MCF 10A (cell line): ENCODE measurements around the gene SIGLEC5. TPM values are rescaled to one million over a fixed set of nuclear protein-coding genes. Genes with fewer than 3 reads are reported as not detected.

Experiments used
- BruUV-seq: library from RNA; stranded (reverse); fragments of 400-500 nt; replicated peaks from 2 replicates; lab custom pipeline; 2021; lab: Mats Ljungman, UMichigan
- CTCF ChIA-PET: fragments of 300-600 bp; sonication (Branson Sonifier 250); formaldehyde crosslinking; extraction: SDS; loops from one replicate; lab custom pipeline; 2021; ENCODE audit warnings: antibody characterized with exemption, inconsistent platforms; lab: Yijun Ruan, JAX
- POLR2A ChIA-PET: fragments of 300-600, 350-650 bp; sonication (Branson Sonifier 250); formaldehyde crosslinking; extraction: SDS; loops from one replicate; lab custom pipeline; 2020; ENCODE audit warnings: antibody characterized with exemption, inconsistent platforms; lab: Yijun Ruan, JAX
- DNase-seq: peaks from one replicate; pipeline ENCODE4 v3.0.0-alpha.2; 2018; ENCODE audit not compliant: unreplicated experiment
- H3K27ac Mint-ChIP-seq: one replicate; pipeline ENCODE4 v1.8.0; 2022; ENCODE audit warnings: mild to moderate bottlenecking, low read depth, mixed read lengths; ENCODE audit not compliant: unreplicated experiment
- H3K27me3 Mint-ChIP-seq: one replicate; pipeline ENCODE4 v1.8.0; 2022; ENCODE audit warnings: mixed read lengths; ENCODE audit not compliant: insufficient read depth, unreplicated experiment
- H3K36me3 Mint-ChIP-seq: one replicate; pipeline ENCODE4 v1.8.0; 2022; ENCODE audit warnings: mild to moderate bottlenecking, moderate library complexity, mixed read lengths; ENCODE audit not compliant: insufficient read depth, unreplicated experiment
- H3K4me1 Mint-ChIP-seq: one replicate; pipeline ENCODE4 v1.8.0; 2022; ENCODE audit warnings: mixed read lengths; ENCODE audit not compliant: insufficient read depth, unreplicated experiment
- H3K4me3 Mint-ChIP-seq: one replicate; pipeline ENCODE4 v1.8.0; 2022; ENCODE audit warnings: mild to moderate bottlenecking, moderate library complexity, mixed read lengths; ENCODE audit not compliant: unreplicated experiment
- H3K9me3 Mint-ChIP-seq: one replicate; pipeline ENCODE4 v1.8.0; 2022; ENCODE audit warnings: mixed read lengths; ENCODE audit not compliant: unreplicated experiment
- CTCF ChIP-seq: fragments of 200-600 bp; IDR thresholded peaks from one replicate; pipeline ENCODE4 v1.8.0; 2022; ENCODE audit warnings: antibody characterized with exemption, mild to moderate bottlenecking; ENCODE audit not compliant: unreplicated experiment
- intact Hi-C: fragments of 100-400 bp; cut with micrococcal nuclease; formaldehyde crosslinking; loops from 2 replicates; pipeline ENCODE4 v1.14.1; 2022
- total RNA-seq: library from RNA; stranded (reverse); gene quantifications from 2 replicates; pipeline ENCODE4 v1.2.3, GENCODE V29; 2022

SIGLEC5 gene
- total RNA-seq, 1 experiment from 2014 or later: not detected

GRCh38 chr19:51572410-51572809, 57.8 kb downstream of the SIGLEC5 start:
- intact Hi-C loops: no loop called here
- CTCF ChIA-PET: interaction anchor here (0.6 to 0.7 kb wide), 2 partner anchors 157 to 228 kb away, joined by 3 to 4 read pairs; no protein-coding TSS in a partner anchor

GRCh38 chr19:51571599-51571998, 58.6 kb downstream of the SIGLEC5 start:
- intact Hi-C loops: loop anchor here (1.0 kb wide), 1 partner anchor 23 kb away; no protein-coding TSS in a partner anchor
- H3K36me3 Mint-ChIP-seq: peaks cover 19% of the 10 kb centered on the region
- no peaks in the 10 kb centered on the region for H3K9me3 Mint-ChIP-seq
- DNase-seq: no peak
- peaks cover 9% of the 10 kb centered on the region for H3K4me1 Mint-ChIP-seq
- ChIA-PET CTCF (interaction anchor here (0.9 to 1.3 kb wide), 2 partner anchors 20 to 97 kb away, joined by 4 read pairs; no protein-coding TSS in a partner anchor), POLR2A (interaction anchor here (0.6 to 1.5 kb wide), 8 partner anchors 22 to 955 kb away, joined by 3 to 12 read pairs (median 3); no protein-coding TSS in a partner anchor)
- TSS peak; percentile 40 for BruUV-seq
- TF ChIP-seq CTCF: no peak
- H3K4me3 Mint-ChIP-seq: peak overlapping the region; percentile 97
- peak overlapping the region; percentile 99 for H3K27ac Mint-ChIP-seq
- peaks cover 13% of the 10 kb centered on the region for H3K27me3 Mint-ChIP-seq

More at GRCh38 chr19:51572410-51572809, 57.8 kb downstream of the SIGLEC5 start:
- POLR2A ChIA-PET: interaction anchor here (0.6 to 0.9 kb wide), 2 partner anchors 14 to 24 kb away, joined by 3 to 4 read pairs; no protein-coding TSS in a partner anchor
- H3K9me3 Mint-ChIP-seq: no peaks in the 10 kb centered on the region
- no peak overlapping the region for H3K27ac Mint-ChIP-seq
- H3K36me3 Mint-ChIP-seq: peaks cover 27% of the 10 kb centered on the region
- H3K4me3 Mint-ChIP-seq: peak overlapping the region; percentile 97
- H3K27me3 Mint-ChIP-seq: peaks cover 13% of the 10 kb centered on the region
- peaks cover 9% of the 10 kb centered on the region for H3K4me1 Mint-ChIP-seq
- no TSS peak for BruUV-seq
- TF ChIP-seq CTCF: no peak
- no peak for DNase-seq

- no peak for TF ChIP-seq CTCF
- no TSS peak for BruUV-seq
- intact Hi-C loops: loop anchor here (1.0 kb wide), 1 partner anchor 23 kb away; no protein-coding TSS in a partner anchor
- H3K36me3 Mint-ChIP-seq: peaks cover 19% of the 10 kb centered on the region
- DNase-seq: peak; percentile 98
- ChIA-PET POLR2A (interaction anchor here (0.6 to 1.5 kb wide), 12 partner anchors 23 to 956 kb away, joined by 3 to 12 read pairs (median 3); no protein-coding TSS in a partner anchor), CTCF (interaction anchor here (0.9 to 1.3 kb wide), 2 partner anchors 21 to 97 kb away, joined by 4 read pairs; no protein-coding TSS in a partner anchor)
- H3K27me3 Mint-ChIP-seq: peaks cover 13% of the 10 kb centered on the region
- H3K27ac Mint-ChIP-seq: peak within 1 kb of the TSS; percentile 99
- no peaks in the 10 kb centered on the region for H3K9me3 Mint-ChIP-seq
- peaks cover 9% of the 10 kb centered on the region for H3K4me1 Mint-ChIP-seq
- H3K4me3 Mint-ChIP-seq: peak within 1 kb of the TSS; percentile 97
Observed at GRCh38 chr19:51570962-51571575, 59.1 kb downstream of the SIGLEC5 start, which contains the start of gene ZNF175. Gene ZNF175, plus strand, starts transcription at chr19:51571283. Its CDS starts 2,047 bp downstream, at chr19:51573330.

GRCh38 chr19:51568456-51568855, 61.7 kb downstream of the SIGLEC5 start:
- Mint-ChIP-seq H3K27me3 (peaks cover 13% of the 10 kb centered on the region), H3K27ac (no peak overlapping the region), H3K9me3 (no peaks in the 10 kb centered on the region), H3K4me1 (peaks cover 9% of the 10 kb centered on the region), H3K4me3 (no peak overlapping the region), H3K36me3 (peaks cover 4% of the 10 kb centered on the region)
- CTCF ChIA-PET: no interaction called here
- no peak for TF ChIP-seq CTCF
- BruUV-seq: no TSS peak
- intact Hi-C loops: no loop called here
- DNase-seq: no peak
- POLR2A ChIA-PET: no interaction called here
